SK-N-MC (cell line): Measurements from ENCODE around the gene IFNAR1.

ENCODE experiments used
- DNase-seq: peaks from one replicate; pipeline ENCODE4 v3.0.0-alpha.2; 2011; ENCODE audit warnings: low read depth, low spot score
- H3K27ac ChIP-seq: fragments of 200-600 bp; sonication (generic); 2 replicates; pipeline ENCODE4 v1.5.1; 2016; ENCODE audit warnings: mixed run types
- H3K36me3 ChIP-seq: fragments of 200-600 bp; sonication (generic); 2 replicates; pipeline ENCODE4 v1.6.1; 2017; ENCODE audit warnings: antibody characterized with exemption, low read length, mixed read lengths; ENCODE audit not compliant: insufficient read depth
- H3K4me3 ChIP-seq: fragments of 200-600 bp; sonication (generic); 2 replicates; pipeline ENCODE4 v1.5.1; 2016
- H3K9ac ChIP-seq: fragments of 200-600 bp; sonication (generic); 2 replicates; pipeline ENCODE4 v1.8.0; 2017; ENCODE audit warnings: mixed run types, mixed read lengths; ENCODE audit not compliant: insufficient read length
- H3K9me3 ChIP-seq: fragments of 200-600 bp; sonication (generic); 2 replicates; pipeline ENCODE4 v1.6.1; 2017; ENCODE audit warnings: low read depth, mild to moderate bottlenecking, antibody characterized with exemption, low read length, moderate library complexity, mixed read lengths
- EZH2 ChIP-seq: fragments of 200-600 bp; sonication (generic); IDR thresholded peaks from one replicate; pipeline ENCODE4 v1.6.1; 2017; ENCODE audit warnings: antibody characterized with exemption
- FOXP2 ChIP-seq: optimal IDR thresholded peaks from 2 replicates; pipeline ENCODE3; 2011; ENCODE audit warnings: mild to moderate bottlenecking, moderate library complexity; ENCODE audit not compliant: insufficient read depth; ENCODE audit errors: extremely low read length, control extremely low read depth
- POLR2AphosphoS5 ChIP-seq: IDR thresholded peaks from 2 replicates; pipeline ENCODE4 v1.6.1; 2012; ENCODE audit warnings: mild to moderate bottlenecking, low read depth, low read length, borderline replicate concordance

The IFNAR1 gene

DNA sequence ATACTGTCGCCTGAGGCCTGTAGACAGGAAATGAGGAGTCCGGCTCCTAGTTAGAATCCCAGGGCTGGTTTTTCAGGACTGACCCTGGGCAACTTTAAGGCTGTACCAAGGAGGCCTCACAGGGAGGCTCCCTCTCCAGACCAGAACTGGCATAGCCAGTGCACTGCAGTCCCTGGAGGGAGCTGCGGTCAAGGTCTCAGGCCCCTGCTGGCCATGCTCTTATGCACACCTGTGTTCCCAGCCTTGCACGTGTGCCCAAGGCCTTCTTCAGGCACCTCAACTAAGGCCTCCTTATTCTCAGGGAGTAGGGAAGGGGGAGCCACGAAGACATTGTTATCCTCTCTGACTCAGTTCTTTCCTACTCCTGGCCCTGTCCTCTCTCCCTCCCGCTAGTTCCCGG, 22.0 kb upstream of the IFNAR1 start:
- Histone ChIP-seq H3K9me3 (no peaks in the 10 kb centered on the region), H3K4me3 (no peak overlapping the region), H3K9ac (no peak overlapping the region), H3K27ac (no peak overlapping the region), H3K36me3 (no peaks in the 10 kb centered on the region)
- DNase-seq, result no peak
- TF ChIP-seq POLR2AphosphoS5, result no peak
- no peak for TF ChIP-seq FOXP2
- TF ChIP-seq EZH2, result no peak

DNA sequence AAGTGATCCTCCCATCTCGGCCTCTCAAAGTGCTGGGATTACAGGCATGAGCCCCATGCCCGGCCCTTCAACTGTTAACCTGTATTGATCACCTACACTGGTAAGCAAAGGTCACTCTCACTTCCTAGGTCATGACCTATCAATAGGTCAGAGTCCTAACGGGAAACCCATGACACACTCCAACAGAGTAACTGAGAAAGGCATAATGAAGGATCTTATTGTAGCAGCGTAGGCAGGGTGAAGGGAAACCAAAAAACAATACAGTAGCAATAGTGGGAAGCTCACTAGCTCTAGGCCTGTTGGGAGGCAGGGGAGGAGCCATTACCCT, 19.5 kb upstream of the IFNAR1 start:
- no peak for DNase-seq
- Histone ChIP-seq H3K9ac (no peak overlapping the region), H3K4me3 (no peak overlapping the region), H3K9me3 (no peaks in the 10 kb centered on the region), H3K27ac (no peak overlapping the region), H3K36me3 (no peaks in the 10 kb centered on the region)
- no peak for TF ChIP-seq POLR2AphosphoS5
- no peak for TF ChIP-seq EZH2
- TF ChIP-seq FOXP2, result no peak

DNA sequence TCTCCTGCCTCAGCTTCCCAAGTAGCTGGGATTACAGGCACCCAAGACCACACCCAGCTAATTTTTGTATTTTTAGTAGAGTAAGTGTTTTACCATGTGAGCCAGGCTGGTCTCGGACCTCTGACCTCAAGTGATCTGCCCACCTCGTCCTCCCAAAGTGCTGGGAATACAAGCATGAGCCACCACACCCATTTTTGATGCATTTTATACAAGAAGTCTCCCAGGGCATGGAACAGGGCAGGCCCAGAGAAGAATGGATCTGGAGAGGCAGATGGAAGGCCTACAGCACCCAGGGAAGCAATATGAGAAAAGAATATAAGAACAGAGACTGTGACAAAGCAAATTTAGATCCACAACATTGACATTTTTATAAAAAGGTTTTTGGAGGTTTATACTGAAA, 18.8 kb upstream of the IFNAR1 start:
- H3K9me3 ChIP-seq, result no peaks in the 10 kb centered on the region
- TF ChIP-seq FOXP2 (no peak), EZH2 (no peak), POLR2AphosphoS5 (no peak)
- no peak for DNase-seq
- no peaks in the 10 kb centered on the region for H3K36me3 ChIP-seq
- no peak overlapping the region for H3K9ac ChIP-seq
- no peak overlapping the region for H3K4me3 ChIP-seq
- no peak overlapping the region for H3K27ac ChIP-seq

DNA sequence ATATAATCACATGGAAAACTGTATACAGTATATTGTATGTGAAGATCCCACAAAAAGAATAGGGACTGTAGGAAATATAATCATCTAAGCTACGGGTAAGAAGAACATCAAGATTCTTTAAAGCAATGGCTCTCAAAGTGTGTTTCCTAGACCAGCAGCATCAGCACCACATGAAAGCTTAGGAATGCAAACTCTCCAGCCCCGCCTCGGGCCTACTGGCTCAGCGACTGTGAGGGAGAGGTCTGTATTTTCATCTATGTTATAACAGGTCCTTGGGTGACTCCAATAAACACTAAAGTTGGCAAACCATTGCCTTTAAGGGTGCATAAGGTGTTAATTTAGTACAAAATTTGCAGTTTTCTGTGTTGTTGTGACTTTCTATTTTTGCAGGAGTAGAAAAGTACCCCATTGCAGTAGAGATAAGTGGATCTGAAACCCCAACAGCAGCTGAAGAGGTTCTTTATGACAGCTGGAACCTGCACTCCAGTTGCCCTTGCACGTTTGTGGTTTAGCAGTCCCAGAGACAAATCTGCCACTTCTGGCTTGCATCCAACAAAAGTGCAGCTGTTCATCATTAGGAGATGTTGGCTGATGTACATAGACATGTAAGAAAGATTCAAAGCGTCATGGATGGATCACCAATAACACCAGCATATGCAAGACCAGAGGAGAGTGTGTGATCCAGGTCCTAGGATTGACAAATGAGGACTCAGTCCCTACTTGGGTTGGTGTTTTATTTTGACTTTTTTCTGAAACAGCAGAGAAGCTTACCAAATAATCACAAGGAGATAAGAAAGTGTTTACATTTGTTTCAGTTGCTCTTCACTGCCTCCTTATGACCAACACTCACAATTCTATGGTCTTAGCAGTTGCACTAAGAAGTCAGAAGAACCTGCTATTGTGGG, 15.9 kb upstream of the IFNAR1 start:
- H3K36me3 ChIP-seq, result no peaks in the 10 kb centered on the region
- H3K9me3 ChIP-seq, result no peaks in the 10 kb centered on the region
- no peak overlapping the region for H3K27ac ChIP-seq
- no peak overlapping the region for H3K9ac ChIP-seq
- no peak for DNase-seq
- no peak overlapping the region for H3K4me3 ChIP-seq
- TF ChIP-seq EZH2, result no peak

DNA sequence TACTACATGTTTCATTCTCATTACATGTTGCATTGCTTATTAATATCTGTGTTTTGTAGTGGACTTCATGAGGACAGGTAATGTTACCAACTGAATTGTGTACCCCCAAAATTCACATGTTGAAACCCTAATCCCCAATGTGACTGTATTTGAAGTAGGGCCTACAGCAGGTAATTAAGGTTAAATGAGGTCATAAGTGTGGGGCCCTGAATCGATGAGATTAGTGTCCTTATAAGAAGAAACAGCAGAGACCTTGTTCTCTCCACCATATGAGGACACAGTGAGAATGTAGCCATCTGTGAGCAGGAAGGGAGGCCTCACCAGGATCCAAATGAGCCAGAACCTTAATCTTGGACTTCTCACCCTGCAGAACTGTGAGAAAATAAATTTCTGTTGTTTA, 15.0 kb upstream of the IFNAR1 start:
- no peak overlapping the region for H3K27ac ChIP-seq
- H3K9ac ChIP-seq, result no peak overlapping the region
- H3K4me3 ChIP-seq, result no peak overlapping the region
- H3K36me3 ChIP-seq, result no peaks in the 10 kb centered on the region
- TF ChIP-seq EZH2 (no peak), FOXP2 (no peak), POLR2AphosphoS5 (no peak)
- DNase-seq, result no peak
- no peaks in the 10 kb centered on the region for H3K9me3 ChIP-seq

DNA sequence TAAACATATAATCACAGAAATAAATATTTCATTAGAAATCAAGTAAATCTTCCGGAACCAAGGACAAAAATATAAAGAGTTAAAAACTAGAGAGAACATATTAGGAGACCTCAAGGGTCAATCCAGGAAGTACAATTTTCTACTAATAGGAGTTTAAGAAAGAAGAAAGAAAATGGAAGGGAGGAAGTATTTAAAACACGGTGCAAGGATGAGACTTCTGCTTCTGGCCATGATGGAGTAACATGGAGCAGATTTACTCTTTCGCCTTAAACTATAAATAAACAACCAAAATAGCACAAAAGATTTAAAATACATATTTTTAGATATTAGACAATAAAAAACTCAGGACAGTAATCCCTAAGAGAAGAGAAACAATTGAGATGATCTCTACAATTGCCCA, 12.6 kb upstream of the IFNAR1 start:
- H3K27ac ChIP-seq, result no peak overlapping the region
- TF ChIP-seq POLR2AphosphoS5 (no peak), EZH2 (no peak), FOXP2 (no peak)
- H3K9me3 ChIP-seq, result no peaks in the 10 kb centered on the region
- no peak for DNase-seq
- H3K36me3 ChIP-seq, result no peaks in the 10 kb centered on the region
- no peak overlapping the region for H3K9ac ChIP-seq
- H3K4me3 ChIP-seq, result no peak overlapping the region

DNA sequence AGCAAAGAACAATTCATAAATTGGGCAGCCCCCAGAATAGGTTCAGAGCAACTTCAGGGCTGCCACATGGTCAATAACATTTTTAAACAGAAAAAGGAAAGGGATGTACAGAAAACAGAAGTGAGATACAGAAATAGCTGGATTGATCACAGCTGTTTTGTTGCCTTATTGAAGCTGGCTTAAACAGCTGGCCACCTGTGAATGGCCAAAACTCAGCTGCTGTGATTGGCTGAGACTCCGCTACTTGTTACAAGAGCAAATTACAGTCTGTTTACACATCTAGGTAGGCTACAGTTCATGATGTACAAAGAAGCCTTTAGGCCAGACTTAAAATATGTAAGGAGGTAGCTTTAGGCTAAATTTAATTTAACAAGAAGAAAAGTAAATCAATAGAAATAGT, 11.6 kb upstream of the IFNAR1 start:
- no peak for DNase-seq
- Histone ChIP-seq H3K4me3 (no peak overlapping the region), H3K36me3 (no peaks in the 10 kb centered on the region), H3K9me3 (no peaks in the 10 kb centered on the region), H3K9ac (no peak overlapping the region), H3K27ac (no peak overlapping the region)
- TF ChIP-seq FOXP2 (no peak), POLR2AphosphoS5 (no peak), EZH2 (no peak)

DNA sequence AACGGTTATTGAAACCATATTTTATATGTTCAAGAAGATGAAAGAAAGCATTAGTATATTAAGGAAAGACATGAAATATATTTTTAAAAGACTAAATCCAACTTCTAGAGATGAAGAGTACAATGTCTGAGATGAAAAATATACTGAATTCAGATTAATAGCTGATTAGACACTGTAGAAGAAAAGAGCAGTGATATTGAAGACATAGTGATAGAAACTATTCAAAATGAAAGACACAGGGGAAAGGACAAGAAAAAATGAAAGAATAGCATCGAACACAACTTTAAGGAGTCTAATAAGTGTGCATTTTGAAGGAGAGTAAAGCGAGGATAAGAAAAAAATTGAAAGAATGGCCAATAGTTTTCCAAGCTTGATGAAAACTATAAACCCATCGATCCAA, 11.2 kb upstream of the IFNAR1 start:
- Histone ChIP-seq H3K4me3 (no peak overlapping the region), H3K9me3 (no peaks in the 10 kb centered on the region), H3K27ac (no peak overlapping the region), H3K9ac (no peak overlapping the region), H3K36me3 (no peaks in the 10 kb centered on the region)
- no peak for DNase-seq
- TF ChIP-seq FOXP2 (no peak), POLR2AphosphoS5 (no peak)

DNA sequence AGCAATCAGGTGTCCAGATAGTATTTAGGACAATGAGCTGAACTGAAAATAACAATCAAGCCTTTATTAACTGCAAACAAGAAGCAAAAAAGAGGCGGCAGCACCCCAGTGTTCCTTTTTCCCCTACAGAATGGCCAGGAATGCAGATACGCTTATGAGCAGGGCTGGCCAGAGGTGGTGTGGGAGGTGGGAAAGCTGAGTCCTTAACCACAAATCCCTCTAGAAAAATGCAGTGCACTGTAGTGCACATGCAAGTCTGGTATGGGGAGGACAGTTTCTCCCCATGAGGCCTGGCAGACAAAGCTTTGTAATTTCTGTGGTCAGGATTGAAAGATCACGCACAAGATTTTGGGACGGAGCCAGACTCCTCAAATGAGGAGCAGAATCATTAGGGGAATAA, 10.7 kb upstream of the IFNAR1 start:
- H3K4me3 ChIP-seq, result no peak overlapping the region
- H3K9me3 ChIP-seq, result no peaks in the 10 kb centered on the region
- H3K27ac ChIP-seq, result no peak overlapping the region
- H3K36me3 ChIP-seq, result no peaks in the 10 kb centered on the region
- DNase-seq, result no peak
- no peak overlapping the region for H3K9ac ChIP-seq
- TF ChIP-seq POLR2AphosphoS5 (no peak), FOXP2 (no peak), EZH2 (no peak)
